ENCODE data around the gene DAPP1.

The DAPP1 gene

DNA sequence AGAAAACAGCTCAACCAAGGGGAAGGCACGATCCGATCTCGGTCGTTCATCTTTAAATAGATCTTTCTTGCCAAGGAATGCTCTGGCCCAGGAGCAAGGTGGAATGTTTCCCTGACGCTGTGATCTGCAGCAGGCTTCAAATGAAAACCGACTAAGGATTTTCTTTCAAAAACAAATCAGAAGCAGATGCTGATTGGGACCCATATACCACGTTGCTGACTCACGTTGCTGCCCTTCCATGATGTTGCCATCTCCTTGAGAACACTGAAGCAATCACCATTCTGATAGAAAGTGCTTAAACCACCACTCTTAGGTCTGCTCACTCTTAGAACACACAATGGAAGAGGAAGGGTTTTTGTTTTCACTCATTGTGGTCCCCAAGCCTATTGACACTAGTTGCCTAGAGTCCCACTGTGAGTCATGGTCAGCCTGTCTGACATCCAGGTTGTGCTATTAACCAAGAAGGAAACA is 51.5 kb downstream of the DAPP1 start:
- H3K27ac ChIP-seq, result no peak overlapping the region
- TF ChIP-seq, protein P1, sequence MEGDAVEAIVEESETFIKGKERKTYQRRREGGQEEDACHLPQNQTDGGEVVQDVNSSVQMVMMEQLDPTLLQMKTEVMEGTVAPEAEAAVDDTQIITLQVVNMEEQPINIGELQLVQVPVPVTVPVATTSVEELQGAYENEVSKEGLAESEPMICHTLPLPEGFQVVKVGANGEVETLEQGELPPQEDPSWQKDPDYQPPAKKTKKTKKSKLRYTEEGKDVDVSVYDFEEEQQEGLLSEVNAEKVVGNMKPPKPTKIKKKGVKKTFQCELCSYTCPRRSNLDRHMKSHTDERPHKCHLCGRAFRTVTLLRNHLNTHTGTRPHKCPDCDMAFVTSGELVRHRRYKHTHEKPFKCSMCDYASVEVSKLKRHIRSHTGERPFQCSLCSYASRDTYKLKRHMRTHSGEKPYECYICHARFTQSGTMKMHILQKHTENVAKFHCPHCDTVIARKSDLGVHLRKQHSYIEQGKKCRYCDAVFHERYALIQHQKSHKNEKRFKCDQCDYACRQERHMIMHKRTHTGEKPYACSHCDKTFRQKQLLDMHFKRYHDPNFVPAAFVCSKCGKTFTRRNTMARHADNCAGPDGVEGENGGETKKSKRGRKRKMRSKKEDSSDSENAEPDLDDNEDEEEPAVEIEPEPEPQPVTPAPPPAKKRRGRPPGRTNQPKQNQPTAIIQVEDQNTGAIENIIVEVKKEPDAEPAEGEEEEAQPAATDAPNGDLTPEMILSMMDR (conservative IDR thresholded peaks at IDR 0.05), result no peak

DNA sequence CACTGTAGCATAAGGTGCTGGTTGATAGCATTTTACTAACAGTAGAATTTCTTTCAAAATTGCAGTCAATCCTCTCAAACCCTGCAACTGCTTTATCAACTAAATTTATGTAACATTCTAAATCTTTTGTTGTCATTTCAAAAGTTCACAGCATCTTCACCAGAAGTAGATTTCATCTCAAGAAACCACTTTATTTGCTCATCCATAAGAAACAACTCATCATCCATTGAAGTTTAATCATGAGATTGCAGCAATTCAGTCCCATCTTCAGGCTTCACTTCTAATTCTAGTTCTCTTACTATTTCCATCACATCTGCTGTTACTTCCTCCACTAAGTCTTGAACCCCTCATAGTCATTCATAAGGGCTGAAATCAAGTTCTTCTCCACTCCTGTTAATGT is 55.9 kb downstream of the DAPP1 start:
- TF ChIP-seq, protein P1 (conservative IDR thresholded peaks at IDR 0.05), result no peak
- no peak overlapping the region for H3K27ac ChIP-seq

DNA sequence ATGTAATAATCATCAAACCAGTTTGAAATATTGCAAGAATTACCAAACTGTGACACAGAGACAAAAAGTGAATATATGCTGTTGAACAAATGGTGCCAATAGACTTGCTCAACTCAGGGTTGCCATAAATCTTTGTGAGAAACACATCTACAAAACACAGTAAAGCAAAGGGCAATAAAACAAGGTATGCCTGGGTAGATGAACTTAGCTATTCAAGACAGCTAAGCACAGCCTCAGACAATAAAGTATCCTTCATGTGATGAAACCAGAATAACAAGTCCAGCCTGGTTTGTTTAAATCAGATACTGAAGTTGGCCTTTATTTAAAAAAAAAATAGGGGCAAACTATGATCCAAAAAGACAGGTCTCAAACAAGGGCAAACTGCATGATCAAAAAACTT is 58.4 kb downstream of the DAPP1 start:
- TF ChIP-seq, protein P1 (conservative IDR thresholded peaks at IDR 0.05), result no peak
- no peak overlapping the region for H3K27ac ChIP-seq

DNA sequence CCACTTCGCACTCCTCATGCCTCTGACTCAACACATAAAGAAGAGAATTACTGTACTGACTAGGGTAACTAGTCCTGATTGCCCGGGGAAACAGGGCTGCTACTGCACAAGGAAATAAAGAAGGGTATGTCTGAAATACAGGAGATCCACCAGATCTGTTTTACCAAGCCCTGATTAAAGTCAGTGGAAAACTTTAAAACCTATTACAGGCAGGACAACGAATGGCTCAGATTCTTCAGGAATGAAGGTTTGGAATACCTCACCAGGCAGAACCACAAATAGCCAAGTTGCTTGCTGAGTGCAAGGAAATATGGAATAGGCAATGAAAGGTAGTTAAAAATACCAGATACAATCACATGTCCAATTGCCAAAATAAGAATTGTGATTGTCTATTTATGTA is 60.3 kb downstream of the DAPP1 start:
- TF ChIP-seq, protein P1 (conservative IDR thresholded peaks at IDR 0.05), result no peak

DNA sequence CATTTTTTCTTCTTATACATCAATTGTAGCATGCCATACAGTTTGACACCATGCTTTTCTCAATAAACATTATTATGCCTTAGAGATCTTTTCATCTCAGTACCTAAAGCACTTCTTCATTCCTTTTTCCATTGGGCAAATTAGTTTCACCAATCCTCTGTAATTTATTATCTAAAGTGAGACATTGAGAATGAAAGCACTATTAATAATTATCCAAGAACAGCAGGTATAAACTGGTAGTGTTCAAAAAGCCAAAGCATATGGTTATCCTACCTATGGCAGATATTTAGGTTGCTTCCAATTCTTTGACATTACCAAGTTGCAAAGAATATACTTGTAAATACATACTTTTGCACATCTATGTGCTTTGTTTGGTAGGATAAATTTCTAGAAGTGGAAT is 62.0 kb downstream of the DAPP1 start:
- H3K27ac ChIP-seq, result no peak overlapping the region
- TF ChIP-seq, protein P1 (conservative IDR thresholded peaks at IDR 0.05), result no peak

More for the DNA sequence above, 60.3 kb downstream of the DAPP1 start:
- H3K27ac ChIP-seq, result no peak overlapping the region

DNA sequence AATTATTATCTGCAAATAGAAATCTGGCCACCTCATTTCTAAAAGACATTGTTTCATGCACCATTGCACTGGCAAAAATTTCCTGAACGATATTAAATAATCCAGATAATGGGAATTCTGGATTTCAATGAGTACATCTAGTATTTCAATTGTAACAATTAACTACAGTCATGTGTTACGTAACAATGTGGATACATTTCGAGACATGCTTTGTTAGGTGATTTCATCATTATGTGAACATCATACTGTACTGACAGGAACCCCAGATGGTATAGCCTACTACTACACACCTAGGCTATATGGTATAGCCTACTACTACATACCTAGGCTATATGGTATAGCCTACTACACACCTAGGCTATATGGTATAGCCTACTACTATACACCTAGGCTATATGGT is 62.8 kb downstream of the DAPP1 start:
- TF ChIP-seq, protein P1 (conservative IDR thresholded peaks at IDR 0.05), result no peak
- no peak overlapping the region for H3K27ac ChIP-seq

DNA sequence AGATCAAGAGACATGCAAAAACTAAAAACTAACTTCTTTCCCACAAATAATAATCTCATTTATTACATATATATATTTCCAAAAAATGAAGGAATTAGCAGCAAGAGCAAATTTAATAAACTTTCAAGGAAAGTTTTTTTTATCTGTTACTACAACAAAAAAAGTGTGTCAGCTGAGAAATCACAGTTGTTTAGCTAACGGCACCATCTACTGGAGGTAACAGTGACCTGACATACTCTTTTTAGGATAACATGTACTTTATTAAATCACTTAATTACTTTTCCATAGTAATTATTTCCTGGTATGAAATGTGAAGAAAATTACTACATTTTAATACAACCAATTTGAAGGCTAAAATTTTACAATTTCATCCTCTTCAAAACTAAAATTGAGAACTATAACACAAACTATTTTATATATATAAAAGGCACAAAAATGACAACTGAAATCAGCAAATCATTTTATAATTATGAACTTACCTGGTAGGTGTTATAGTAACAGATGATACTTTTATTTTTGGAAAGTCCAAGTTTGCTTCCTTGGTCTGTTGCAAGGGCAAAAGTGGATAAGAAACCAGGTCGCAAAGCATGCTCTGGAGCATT is 68.5 kb downstream of the DAPP1 start:
- H3K27ac ChIP-seq, result no peak overlapping the region
- TF ChIP-seq, protein P1 (conservative IDR thresholded peaks at IDR 0.05), result peak; percentile 78

Measured in VCaP (cell line).